A549 (cell line): ENCODE results near the gene MTF1.

ENCODE experiments used
- GATA3 ChIP-seq: IDR thresholded peaks from 2 replicates; pipeline ENCODE4 v1.6.1; 2012; ENCODE audit warnings: borderline replicate concordance
- HOXA7 ChIP-seq: fragments of 250-450 bp; sonication (Bioruptor Pico); IDR thresholded peaks from 2 replicates; pipeline ENCODE4 v1.5.0; 2020; ENCODE audit warnings: mild to moderate bottlenecking, moderate library complexity
- MYC ChIP-seq: IDR thresholded peaks from 2 replicates; pipeline ENCODE4 v1.6.1; 2012; ENCODE audit warnings: mild to moderate bottlenecking, inconsistent platforms, low read length, improper control_type of control experiment, borderline replicate concordance
- RCOR1 ChIP-seq: fragments of 150-350 bp; IDR thresholded peaks from 2 replicates; pipeline ENCODE4 v1.6.1; 2014; ENCODE audit warnings: antibody characterized with exemption, low read length, low read depth

GRCh38 chr1:37824001-37824400 lies 35.4 kb downstream of the MTF1 start:
- TF ChIP-seq RCOR1 = no peak
- no peak for TF ChIP-seq MYC
- TF ChIP-seq GATA3 = no peak
- no peak for TF ChIP-seq HOXA7 (CRISPR knock-in tag)
